ENCODE measurements around the gene CKS2.
"Not testable (repeated sequence)": the region's sequence is repeated elsewhere in the genome, so short reads cannot be mapped to it uniquely, and the experiment has no call there.

The CKS2 gene

GRCh38 chr9:89311346-89312221 is 589 bp downstream of the CKS2 start:
- no peak for DNase-seq

- DNase-seq: no peak
These were observed 1.2 kb downstream of the CKS2 start for GRCh38 chr9:89312222-89312571.

- no peak for DNase-seq
These were observed 2.8 kb downstream of the CKS2 start for GRCh38 chr9:89313842-89314241.

GRCh38 chr9:89314955-89315354 is 4.0 kb downstream of the CKS2 start:
- DNase-seq: no peak

GRCh38 chr9:89315482-89315881 is 4.5 kb downstream of the CKS2 start:
- no peak for DNase-seq

GRCh38 chr9:89317282-89317681 is 6.3 kb downstream of the CKS2 start:
- DNase-seq: no peak

GRCh38 chr9:89318123-89319014 is 7.4 kb downstream of the CKS2 start, which contains the start of gene SECISBP2:
Gene SECISBP2, plus strand, starts transcription at chr9:89318500. Its CDS starts 77 bp downstream, at chr9:89318577.
- peak; percentile 91 for DNase-seq

GRCh38 chr9:89319015-89319905 is 8.3 kb downstream of the CKS2 start:
- DNase-seq: no peak

- no peak for DNase-seq
These were observed 12.4 kb downstream of the CKS2 start for GRCh38 chr9:89323390-89323789.

GRCh38 chr9:89325733-89326132 is 14.7 kb downstream of the CKS2 start:
- no peak for DNase-seq

GRCh38 chr9:89328064-89328463 is 17.1 kb downstream of the CKS2 start:
- DNase-seq: no peak

- DNase-seq: no peak
These were observed 18.9 kb downstream of the CKS2 start for GRCh38 chr9:89329917-89330316.

GRCh38 chr9:89330513-89330912 is 19.5 kb downstream of the CKS2 start:
- no peak for DNase-seq

- no peak for DNase-seq
These were observed 28.8 kb downstream of the CKS2 start for GRCh38 chr9:89339807-89340206.

- DNase-seq: no peak
These were observed 29.3 kb downstream of the CKS2 start for GRCh38 chr9:89340332-89340731.

GRCh38 chr9:89342213-89342612 is 31.2 kb downstream of the CKS2 start:
- DNase-seq: no peak

GRCh38 chr9:89342948-89343347 is 32.0 kb downstream of the CKS2 start:
- no peak for DNase-seq

GRCh38 chr9:89343812-89344211 is 32.8 kb downstream of the CKS2 start:
- not testable (repeated sequence) for DNase-seq

- DNase-seq: no peak
These were observed 34.5 kb downstream of the CKS2 start for GRCh38 chr9:89345476-89345875.

- DNase-seq: no peak
These were observed 35.7 kb downstream of the CKS2 start for GRCh38 chr9:89346696-89347095.

- no peak for DNase-seq
These were observed 36.7 kb downstream of the CKS2 start for GRCh38 chr9:89347651-89348050.

GRCh38 chr9:89349607-89350006 is 38.6 kb downstream of the CKS2 start:
- DNase-seq: no peak

Measured in NCI-H1694 (cell line).